ENCODE data around the gene ALDH1L1.

DNA sequence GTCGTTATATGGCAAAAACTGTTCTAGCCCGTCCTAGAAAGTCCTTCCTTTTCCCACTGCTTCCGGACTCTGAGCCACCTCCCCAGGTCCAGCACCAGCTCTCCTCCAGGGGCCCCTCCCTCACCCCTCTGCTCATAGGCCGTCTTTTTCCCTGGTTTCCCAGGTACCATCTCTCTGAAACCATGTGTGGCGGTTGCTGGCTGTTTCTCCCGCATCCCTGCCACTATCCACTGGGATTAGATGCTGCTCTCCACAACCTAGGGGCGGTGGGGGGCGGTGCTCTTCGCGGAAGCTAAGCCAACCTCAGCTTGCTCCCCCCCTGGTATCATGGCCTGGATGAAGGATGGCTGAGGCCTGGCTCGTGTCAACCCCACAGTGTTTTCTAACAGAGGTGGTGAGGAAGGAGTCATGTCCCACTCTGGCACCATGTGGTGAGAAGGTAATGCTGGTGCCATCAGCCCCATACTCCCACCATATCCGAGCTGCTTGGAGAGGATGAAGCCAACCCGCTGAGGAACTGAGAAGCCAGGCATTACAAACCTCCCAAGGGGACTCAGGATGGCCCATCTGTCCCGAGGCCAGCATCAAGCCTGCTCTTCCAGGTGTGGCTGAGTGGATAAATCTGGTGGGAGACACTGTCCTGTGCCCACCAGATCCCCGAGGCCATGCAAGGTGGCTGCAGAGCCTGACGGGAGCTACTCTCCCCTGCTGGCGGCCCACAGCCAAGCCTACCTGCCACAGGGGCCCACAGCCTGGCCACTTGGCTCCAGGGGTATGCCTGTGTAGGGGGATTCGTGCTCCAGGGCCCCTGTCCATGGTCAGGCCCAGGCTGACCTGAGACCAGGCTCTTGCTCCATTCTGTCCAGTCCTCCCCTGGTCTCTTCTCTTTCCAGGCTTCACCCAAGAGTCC lies 68.6 kb downstream of the ALDH1L1 start:
- TF ChIP-seq, protein P1, sequence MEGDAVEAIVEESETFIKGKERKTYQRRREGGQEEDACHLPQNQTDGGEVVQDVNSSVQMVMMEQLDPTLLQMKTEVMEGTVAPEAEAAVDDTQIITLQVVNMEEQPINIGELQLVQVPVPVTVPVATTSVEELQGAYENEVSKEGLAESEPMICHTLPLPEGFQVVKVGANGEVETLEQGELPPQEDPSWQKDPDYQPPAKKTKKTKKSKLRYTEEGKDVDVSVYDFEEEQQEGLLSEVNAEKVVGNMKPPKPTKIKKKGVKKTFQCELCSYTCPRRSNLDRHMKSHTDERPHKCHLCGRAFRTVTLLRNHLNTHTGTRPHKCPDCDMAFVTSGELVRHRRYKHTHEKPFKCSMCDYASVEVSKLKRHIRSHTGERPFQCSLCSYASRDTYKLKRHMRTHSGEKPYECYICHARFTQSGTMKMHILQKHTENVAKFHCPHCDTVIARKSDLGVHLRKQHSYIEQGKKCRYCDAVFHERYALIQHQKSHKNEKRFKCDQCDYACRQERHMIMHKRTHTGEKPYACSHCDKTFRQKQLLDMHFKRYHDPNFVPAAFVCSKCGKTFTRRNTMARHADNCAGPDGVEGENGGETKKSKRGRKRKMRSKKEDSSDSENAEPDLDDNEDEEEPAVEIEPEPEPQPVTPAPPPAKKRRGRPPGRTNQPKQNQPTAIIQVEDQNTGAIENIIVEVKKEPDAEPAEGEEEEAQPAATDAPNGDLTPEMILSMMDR (IDR thresholded peaks at IDR 0.05): no peak
- TF ChIP-seq EZH2 (IDR thresholded peaks at IDR 0.05; ENCODE audit: borderline replicate concordance, insufficient read depth, low read depth, low read length, poor library complexity, severe bottlenecking): no peak
